ENCODE data around the gene ATP8A2.

GRCh38 chr13:25898991-25899390 lies 527.2 kb downstream of the ATP8A2 start:
- TF ChIP-seq, protein P1, sequence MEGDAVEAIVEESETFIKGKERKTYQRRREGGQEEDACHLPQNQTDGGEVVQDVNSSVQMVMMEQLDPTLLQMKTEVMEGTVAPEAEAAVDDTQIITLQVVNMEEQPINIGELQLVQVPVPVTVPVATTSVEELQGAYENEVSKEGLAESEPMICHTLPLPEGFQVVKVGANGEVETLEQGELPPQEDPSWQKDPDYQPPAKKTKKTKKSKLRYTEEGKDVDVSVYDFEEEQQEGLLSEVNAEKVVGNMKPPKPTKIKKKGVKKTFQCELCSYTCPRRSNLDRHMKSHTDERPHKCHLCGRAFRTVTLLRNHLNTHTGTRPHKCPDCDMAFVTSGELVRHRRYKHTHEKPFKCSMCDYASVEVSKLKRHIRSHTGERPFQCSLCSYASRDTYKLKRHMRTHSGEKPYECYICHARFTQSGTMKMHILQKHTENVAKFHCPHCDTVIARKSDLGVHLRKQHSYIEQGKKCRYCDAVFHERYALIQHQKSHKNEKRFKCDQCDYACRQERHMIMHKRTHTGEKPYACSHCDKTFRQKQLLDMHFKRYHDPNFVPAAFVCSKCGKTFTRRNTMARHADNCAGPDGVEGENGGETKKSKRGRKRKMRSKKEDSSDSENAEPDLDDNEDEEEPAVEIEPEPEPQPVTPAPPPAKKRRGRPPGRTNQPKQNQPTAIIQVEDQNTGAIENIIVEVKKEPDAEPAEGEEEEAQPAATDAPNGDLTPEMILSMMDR (IDR thresholded peaks at IDR 0.05 in 4 of 5, conservative IDR thresholded peaks at IDR 0.05 in 1 of 5) = no peak
- TF ChIP-seq POLR2A (IDR thresholded peaks at IDR 0.05) = no peak
